Retina (tissue), 1 donor: Measurements from ENCODE around the gene MRPL38.

Experiments
- DNase-seq: peaks from one replicate; pipeline ENCODE4 v3.0.0-alpha.2; 2016

The MRPL38 gene

DNA sequence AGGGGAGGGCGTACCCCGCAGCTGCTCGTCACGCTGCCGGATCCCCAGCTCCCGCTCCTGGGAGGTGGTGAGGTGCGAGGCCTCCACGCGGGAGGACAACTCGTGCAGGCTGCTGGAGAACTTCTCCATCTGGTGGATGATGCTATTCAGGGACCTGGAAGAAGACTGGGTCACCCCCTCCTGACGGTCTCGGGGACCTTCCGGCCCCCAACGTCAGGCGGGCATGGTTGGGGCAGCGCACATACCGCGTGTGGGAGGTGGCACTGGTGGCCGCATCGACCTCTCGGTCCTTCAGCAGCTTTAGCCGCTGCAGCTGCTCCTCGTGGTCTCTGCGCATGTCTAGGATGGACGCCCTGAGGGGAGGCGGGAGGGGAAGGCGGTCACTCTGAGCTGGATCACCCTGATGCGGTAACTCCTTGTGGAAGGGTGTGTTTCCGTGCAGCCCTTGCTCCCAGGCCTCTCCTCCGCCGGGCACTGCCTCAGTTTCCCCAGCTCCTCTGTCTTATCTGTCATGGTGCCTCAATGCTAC lies 13.3 kb upstream of the MRPL38 start:
- DNase-seq, result peak; percentile 40

DNA sequence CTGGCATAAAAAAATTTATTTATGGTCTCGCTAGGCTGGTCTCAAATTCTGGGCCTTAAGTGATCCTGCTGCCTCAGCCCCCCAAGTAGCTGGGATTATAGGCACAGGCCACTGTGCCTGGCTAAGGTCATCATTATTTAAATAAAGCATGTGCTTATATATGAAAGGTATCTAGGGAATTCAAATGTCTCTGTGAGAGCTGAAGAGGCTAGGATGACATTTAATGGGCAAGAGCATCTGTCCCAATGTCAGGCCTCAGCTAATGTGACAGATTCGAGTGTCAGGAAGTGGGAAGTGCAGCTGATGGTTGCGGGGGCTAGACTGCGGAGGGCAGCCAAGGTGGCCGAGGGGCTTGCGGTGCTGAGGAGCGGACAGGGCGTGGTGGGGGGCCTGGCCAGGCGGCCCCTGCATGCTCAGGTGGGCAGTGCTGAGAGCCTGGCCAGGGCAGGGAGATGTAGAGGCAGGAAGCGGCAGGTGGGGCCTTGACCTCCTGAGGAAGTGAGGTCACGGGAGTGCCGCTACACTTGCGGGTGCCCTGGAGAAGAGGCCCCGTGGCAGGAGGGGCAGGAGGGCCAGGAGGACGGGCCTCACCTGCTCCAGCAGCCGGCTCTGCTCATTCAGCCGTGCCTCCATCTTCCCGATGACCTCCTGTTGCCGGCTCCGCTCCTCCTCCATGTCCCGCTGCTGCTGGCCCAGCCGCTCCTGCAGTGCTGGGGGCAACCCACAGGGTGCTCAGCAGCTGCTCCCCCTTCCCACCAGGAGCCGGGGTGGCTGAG lies 12.6 kb upstream of the MRPL38 start:
- no peak for DNase-seq

DNA sequence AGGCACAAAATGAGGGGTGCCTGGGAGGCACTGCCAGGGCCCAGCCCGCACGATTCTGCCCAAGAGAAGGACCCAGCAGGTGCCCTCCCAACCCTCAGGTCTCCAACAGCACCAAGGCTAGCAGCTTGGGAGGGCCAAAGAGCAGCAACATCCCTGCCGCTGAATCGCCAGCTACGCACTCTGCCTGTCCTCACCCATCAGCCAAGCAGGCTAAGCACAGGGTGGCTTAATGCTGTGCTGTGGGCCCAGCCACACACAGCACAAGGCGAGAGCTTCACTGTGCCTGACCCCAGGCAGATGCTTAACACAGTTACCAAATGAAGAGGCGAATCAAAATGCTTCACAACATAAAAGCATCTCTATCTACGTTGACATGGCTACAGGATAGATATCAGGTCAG lies 10.6 kb upstream of the MRPL38 start:
- no peak for DNase-seq

DNA sequence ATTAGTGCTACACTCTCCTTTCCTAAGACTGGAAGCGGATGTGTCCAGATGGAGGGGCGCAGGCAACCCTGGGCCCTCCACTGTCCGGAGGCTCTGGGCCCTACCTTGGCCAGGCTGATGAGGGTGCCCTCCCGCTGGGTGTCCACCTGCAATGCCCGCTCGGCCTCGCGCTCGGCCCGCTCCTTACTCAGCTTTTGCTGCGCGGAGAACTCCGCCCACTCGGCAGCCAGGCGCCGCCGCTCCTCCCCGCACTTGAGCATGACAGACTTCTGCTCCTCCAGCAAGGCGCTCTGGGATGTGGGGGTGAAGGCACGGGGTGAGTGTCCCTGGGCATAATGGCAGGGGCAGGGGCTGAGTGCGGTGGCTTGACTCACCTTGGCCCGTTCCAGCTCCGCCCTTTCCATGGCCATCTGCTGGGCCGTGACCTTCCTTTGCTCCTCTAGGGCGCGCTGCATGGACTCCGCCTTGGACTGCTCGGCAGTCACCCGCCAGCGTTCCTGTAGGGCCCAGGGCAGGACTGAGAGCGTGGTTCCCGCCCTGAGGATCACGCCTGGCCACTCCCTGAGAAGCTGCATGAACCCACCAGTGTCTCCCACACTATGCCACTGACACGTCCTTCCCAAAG lies 10.1 kb upstream of the MRPL38 start:
- DNase-seq, result no peak

DNA sequence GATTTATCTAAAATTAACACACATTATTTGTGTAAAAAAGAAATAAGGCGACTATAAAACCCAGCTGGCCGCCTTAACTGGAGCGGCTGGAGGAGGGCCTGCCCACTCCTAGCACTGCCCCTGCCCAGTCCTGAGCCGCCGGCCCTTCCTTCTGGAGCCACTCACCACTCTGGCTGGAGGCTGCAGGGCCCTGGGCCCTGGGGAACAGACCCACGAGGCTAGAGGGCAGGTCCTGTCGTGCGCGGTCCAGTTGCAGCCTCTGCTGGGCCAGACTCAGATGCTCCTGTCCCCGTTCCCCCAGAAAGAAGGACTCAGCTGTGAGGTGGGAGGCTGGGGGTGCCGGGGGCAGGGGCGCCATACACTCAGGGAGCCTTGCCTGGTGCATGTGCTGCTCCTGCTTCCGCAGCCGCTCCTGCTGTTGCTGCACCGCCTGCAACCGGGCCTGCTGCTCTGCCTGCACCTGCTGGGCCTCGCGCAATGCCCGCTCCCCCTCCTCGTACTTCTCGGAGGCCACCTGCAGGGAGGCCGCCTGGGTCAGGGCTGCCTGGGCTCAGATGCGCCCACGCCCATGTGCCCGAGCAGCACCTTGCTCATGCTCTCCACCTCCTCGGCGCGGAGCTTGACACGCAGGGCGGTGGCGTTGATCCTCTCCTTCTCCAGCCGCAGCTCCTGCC lies 9.0 kb upstream of the MRPL38 start:
- DNase-seq, result no peak

DNA sequence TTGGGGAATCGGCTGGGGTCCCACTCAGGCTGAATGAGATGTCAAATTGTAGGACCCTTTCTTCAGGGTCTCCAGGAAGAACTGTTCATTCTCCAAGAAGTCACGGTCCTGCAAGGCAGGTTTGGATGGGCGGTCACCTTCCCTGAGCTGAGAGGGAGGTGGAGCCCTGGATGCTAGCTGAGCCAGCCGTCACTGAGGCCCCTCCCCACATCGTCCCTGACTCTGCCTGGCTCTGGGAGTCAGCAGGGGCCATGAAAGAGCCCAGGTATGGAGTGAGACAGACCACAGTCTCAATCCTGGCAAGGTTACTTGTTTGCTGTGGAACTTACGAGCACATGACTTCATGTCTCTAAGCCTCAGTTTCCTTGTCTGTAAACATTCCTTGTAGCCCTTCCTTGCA lies 6.0 kb upstream of the MRPL38 start:
- no peak for DNase-seq

DNA sequence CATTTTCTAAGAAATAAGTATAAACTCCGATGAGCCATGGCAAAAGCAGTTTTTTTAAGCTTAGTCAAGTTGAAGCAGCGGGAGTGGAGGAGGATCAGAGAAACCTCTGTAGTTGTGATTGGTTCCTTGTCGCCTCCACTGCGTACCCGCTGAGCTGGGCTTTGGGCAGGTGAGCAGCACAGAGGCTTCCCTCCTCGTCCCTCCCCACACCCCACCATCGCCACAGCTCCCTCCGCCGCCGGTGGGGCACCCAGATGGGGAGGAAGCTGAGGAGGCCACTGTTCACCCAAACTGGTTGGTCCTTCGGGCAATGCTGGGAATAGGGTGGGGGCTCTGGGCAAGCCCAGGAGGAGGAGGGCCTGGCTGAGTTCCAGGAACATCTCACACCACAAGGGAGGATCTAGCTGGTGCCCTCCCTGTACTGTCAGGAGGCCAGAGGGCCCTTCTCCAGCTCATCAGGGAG lies 5.2 kb upstream of the MRPL38 start:
- DNase-seq, result no peak

DNA sequence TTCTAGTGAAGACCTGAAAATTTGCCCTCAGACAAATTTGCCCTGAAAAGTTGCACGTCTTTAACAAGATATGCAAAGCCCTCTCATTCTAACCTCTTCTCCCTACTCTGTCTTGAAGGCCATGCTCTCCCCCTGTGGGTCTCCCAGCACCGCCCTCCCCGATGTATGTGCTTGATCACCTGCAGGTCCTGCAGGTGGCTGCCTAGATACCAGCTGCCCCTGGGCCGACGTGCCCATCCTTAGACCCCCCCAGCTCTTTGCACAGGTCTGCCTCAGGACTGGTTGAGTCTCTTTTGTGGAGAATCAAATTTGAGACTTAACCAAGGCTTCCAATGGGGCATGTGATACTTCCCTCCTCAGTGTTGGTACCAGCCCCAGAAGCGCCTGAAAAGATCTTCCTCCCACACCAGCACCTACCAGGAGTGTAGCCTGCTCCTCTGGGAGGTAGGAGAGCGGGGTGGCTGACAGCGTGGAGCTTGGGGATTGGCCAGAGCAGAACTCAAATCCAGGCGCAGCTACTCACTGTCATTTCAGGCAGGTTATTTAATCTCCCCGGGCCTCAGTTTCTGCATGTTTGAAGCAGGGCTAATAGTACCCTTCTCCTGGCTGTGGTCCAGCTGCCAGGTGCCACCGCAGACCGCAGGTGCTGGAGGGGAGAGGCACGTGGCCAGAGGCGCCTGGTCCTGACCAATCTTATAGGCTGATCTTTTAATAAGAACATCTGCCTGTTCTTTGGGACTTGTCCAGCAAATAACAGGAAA lies 4.5 kb upstream of the MRPL38 start:
- no peak for DNase-seq

DNA sequence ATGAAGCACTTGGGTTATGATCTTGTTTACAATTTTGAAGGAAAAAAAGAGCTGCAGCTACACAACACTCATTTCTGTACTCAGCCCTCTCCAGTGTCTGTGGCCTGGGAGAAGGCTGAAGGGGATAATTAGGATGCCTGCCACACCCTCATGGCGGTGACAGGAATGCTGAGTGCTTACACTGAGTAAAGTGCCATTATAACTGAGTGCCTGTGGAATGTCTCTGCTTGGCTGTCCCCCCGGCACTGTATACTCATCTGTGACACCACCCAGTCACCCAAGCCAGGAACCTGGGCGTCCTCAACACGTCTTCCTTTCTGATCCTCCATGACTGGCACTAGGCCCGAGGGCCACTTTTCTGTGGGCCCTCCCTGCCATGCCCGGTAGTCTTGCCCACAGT lies 3.5 kb upstream of the MRPL38 start:
- DNase-seq, result no peak

DNA sequence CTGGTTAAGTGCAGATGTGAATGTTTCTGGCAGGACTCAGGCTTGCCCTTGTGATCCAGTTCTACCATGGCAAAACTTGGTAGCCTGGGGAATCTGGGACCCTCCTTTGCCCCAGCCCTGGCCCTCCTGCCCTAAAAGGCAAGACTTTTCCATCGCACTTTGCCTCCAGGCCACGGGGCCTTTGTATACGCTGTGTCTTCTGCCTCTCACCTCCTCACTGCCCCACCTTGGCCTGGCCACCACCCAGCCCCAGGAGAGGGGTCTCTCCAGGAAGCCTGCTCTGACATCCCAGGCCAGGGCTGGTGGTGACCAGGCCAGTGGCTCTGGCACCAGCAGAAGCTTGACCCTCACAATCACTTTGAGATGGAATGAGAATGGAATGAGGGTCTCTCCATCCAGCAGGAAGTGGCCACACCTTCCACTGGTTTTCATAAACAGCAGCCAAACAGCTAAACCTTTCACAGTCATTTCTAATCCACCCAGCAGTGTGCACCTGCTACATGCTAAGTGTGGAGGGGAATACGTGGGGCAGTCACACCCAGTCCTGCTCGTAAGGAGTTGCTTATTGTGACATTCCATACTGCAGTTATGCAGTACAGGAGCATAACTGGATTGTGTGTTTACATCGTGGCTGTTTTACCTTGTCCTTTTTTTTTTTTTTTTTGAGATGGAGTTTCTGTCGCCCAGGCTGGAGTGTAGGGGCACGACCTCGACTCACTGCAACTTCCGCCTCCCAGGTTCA lies 1.6 kb upstream of the MRPL38 start:
- DNase-seq, result no peak

DNA sequence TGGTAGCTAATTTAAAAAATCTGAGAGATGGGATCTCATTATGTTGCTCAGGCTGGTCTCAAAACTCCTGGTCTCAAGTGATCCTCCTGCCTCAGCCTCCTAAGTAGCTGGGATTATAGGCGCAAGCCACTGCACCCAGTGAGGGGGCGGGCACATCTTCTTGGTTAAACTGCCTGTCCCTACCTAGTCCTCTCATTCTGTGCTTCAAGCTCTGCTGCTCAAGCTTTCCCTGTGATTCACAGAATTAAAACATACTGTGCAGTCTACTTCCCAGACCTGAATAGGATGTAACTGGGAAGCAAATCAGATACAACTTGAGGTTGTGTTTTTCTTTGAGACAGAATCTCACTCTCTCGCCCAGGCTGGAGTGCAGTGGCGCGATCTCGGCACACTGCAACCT lies 2.3 kb downstream of the MRPL38 start:
- no peak for DNase-seq

DNA sequence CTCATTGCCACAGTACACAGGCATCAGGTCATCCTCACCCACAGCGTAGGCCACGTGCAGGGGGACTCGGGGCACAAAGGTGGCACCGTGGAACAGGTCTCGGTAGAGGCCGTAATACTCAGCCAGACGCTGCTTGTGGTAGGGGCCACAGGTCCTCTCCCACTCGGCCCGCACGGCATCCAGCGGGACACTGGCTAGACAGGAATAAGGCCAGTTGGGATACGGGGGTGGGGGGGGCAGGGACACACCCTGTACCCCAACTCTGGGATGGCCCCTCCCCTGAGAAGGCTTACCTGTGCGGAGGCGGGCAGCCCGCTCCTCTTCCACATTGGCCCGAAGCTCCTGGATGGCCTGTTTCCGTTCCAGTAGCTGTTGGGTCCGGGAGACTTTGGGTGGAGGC lies 3.0 kb downstream of the MRPL38 start:
- no peak for DNase-seq

DNA sequence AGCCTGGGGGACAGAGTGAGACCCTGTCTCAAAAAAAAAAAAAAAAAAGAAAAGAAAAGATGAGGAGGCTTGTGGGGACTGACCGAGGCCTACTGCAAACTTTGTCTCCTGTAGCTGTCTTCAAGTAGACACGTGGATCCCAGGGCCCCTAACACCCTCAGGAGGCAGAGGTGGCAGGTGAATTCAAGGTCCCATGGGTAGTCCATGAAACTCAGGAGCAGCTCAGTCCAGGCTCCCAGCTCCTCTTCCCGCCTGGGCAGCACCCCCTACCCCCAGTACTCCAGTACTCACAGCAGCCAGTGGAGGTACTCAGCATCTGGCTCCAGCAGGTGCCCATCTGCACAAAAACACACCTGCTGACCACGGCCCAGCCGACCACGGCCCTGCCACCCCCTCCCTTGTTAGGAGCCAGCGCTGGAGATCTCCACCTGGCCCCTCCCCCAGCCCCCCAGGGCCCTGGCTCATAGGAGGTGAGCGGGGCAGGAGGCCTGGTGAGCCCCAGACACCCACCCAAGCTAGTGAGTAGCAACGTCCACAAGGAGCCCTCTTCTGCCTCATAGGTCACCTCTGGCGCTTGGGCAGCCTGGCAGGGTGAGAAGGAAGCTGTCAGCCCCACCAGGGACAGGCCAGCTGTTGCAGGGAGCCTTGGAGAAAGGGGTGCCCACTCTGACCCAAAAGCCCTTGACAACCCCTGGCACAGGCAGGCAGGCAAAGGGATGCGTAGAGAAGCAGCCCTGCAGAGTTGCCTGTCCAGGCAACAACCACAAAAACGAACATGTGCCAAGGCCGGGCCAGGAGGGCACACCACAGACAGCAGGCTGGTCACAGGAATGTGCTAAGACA lies 3.8 kb downstream of the MRPL38 start:
- no peak for DNase-seq

DNA sequence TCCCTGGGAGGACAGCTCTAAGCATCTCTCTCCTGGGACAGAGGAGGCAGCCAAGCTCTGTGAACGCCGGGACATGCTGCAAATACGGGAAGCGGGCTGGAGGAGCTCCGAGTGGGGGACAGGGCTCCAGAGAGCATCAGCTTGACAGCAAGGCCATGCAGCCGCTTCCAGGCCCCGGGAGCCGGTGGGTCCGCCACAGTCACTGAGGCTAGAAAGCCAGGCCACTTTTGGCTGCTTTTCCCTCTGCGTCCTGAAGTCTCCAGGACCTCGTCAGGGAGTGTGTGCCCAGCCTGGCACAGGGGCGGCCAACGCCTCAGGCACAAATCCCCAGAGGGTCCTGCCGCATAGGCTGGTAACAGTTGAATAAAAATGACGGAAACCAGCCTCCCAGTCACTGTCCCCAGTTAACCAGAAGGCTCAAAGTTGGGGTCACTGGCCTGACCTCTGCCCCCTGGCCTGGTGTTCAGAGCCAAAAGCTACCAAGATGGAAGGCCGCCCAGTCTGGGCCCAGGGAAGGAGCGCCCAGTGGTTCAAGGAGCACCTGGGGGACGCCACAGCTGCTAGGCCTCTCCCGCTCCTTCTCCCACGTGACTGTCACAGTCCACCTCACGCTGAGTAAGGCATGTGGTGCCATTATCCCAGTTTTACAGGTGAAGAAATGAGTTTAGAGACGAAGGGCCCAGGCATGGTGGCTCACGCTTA lies 4.8 kb downstream of the MRPL38 start:
- no peak for DNase-seq

DNA sequence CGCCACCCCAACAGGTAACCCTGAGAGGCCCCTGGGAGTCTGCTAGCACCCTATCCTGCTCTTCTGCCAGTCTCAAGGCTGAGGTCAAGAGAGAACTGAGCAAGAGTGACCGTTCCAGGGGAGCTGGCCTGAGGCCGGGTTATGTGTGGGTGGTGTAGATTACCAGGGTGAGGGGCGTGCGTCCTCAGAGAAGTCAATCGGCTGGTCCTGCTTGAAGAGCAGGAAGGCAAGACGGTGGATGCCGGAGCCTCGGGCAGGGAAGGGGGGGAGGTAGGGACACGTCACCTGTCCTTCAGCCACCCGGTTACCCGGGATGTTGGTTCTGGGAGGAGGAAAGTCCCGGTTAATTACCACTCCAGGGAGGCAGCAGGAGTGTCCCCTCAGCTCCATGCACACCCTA lies 5.3 kb downstream of the MRPL38 start:
- DNase-seq, result no peak

DNA sequence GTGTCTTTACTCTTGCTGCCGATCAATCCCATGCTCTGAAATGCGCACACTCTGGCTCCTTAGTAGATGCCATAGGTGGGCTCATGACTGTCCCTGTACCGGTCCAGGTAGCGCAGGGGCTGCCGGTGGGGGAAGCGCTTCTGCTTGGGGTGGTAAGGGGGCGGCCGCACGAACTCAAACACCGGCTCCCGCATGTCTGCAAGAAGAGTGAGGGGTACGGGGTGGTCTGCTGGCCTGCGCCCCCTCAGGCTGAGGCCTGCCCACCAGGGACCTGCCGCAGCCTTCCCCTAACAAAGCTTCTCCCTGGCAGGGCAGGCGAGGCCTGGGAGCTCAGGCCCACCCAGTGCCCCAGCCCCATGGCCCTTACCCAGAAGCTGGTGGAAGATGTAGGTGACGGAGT lies 5.9 kb downstream of the MRPL38 start:
- no peak for DNase-seq

DNA sequence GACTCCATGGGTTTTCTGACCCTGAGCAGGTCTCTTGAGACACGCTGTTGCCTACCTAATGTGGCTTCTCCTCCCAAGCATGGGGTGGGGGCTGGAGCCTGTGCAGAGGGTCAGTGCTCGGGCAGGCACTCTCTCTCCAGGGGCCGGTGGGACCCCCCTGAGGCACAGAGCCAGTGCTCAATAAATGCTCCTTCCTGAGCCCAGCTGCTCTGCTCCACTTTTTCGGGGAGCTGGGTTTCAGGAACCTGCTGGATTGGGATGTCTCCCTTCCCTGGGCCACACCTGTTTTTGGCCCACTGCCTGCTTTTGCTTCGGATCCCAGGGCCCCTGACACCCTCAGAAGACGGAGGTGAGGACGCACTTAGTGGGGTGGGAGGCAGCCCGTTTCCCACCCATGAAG lies 6.6 kb downstream of the MRPL38 start:
- DNase-seq, result no peak

DNA sequence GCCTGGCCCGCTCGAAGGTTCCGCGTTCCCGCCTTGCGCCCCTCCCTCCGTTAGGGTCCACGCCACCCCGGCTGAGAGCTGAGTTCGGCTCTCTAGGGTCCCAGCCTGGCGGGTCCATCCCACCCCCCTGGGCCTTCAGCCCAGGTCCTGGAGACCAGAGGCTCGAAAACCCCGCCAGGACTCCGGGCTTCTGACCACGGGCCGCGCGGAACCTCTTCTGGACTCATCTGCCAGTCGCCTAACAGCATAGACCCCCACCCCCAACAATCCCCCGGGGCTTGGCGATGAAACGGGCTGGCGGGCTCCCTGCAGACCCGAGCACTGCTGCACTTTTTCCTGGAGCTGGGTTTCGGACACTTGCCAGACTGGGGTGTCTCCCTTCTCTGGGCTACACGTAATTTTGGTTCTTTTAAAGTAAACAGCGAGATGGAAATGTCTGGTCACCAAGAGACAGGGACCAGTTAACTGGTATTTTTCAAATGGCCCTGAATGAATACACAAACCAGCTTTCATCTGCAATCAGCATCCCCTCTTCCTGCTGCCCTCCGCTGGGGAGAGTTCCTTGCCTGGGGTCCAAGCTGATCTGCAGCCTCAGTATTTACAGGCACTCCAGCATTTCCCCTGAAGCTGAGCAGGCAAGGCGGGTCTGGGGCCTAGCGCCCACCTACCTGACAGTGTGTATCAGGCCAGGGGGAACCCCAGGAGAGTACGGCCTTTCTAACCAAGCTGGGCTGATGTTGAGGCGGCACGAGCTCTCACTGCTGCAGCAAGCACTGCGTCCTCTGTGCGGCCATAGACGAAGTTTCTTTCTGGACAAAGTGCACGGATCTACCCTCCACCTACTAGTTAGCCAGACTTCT lies 7.3 kb downstream of the MRPL38 start:
- peak; percentile 66 for DNase-seq

DNA sequence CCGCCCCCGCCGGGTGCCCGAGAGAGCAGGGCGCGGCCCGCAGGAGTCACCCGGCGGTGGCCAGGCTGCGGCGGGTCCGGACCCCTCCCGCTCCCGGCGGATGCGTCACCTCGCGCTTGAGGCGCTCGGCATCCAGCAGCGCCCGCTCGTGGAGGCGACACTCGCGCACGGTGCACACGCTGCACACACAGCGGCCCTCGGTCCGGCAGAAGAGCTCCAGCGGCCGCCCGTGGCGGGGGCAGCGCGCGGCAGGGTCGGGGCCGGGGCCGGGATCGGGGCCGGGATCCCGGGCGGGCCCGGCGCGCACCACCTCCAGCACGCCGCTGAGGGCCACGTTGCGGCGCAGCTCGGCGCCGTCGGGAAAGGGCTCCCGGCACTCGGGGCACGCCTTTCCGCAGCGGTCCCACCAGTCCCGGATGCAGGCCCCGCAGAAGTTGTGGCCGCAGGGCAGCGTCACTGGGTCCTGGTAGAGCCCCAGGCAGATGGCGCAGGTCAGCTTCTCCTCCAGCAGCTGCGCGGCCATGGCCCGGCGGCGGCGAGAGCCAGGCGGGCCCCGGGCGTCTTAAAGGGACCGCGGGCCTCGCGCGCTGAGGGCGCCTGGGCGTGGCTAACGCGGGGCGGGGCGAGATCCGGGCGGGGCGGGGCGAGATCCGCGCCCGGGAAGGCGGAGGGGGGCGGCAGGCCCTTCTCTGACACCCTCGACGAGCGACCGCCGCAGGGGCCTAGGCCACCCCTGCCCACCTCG lies 8.1 kb downstream of the MRPL38 start, which contains the start of gene TRIM65:
Gene TRIM65 (minus strand): TSS at position 537 of the 745 bp plus-strand sequence. CDS start 14 bp downstream, at position 523.
- peak; percentile 87 for DNase-seq
